MM.1S (cell line): ENCODE data around the gene KCTD6.
A peak's percentile ranks its signal among the peaks of the same experiment; 100 is the strongest.

Experiments used
- DNase-seq: peaks from one replicate; pipeline ENCODE4 v3.0.0-alpha.2; 2015
- H2AFZ ChIP-seq: fragments of 300-600 bp; sonication (generic); 2 replicates; pipeline ENCODE4 v1.6.0; 2016; ENCODE audit warnings: antibody characterized with exemption, low read length
- H3F3A ChIP-seq: fragments of 300-600 bp; sonication (generic); 2 replicates; pipeline ENCODE4 v1.6.1; 2016; ENCODE audit warnings: mild to moderate bottlenecking, antibody characterized with exemption, low read length, moderate library complexity, mixed read lengths; ENCODE audit not compliant: insufficient read depth
- H3K27ac ChIP-seq: fragments of 300-600 bp; sonication (generic); 2 replicates; pipeline ENCODE4 v1.5.1; 2016; ENCODE audit warnings: mild to moderate bottlenecking, low read length
- H3K27me3 ChIP-seq: fragments of 300-600 bp; sonication (generic); replicated peaks from 2 replicates; pipeline ENCODE4 v1.6.0; 2016; ENCODE audit warnings: low read length; ENCODE audit not compliant: insufficient read depth
- H3K36me3 ChIP-seq: fragments of 300-600 bp; sonication (generic); replicated peaks from 2 replicates; pipeline ENCODE4 v1.6.1; 2016; ENCODE audit warnings: mild to moderate bottlenecking, low read length, mixed read lengths; ENCODE audit not compliant: insufficient read depth
- H3K4me1 ChIP-seq: fragments of 300-600 bp; sonication (generic); 2 replicates; pipeline ENCODE4 v1.6.1; 2016; ENCODE audit warnings: low read length, mixed read lengths
- H3K4me2 ChIP-seq: fragments of 300-600 bp; sonication (generic); 2 replicates; pipeline ENCODE4 v1.6.0; 2016; ENCODE audit warnings: low read depth, low read length
- H3K4me3 ChIP-seq: fragments of 300-600 bp; sonication (generic); 2 replicates; pipeline ENCODE4 v1.5.1; 2016; ENCODE audit warnings: low read length, mixed read lengths
- H3K79me2 ChIP-seq: fragments of 300-600 bp; sonication (generic); 2 replicates; pipeline ENCODE4 v1.6.1; 2016; ENCODE audit warnings: mixed run types, low read length, mixed read lengths
- H3K9ac ChIP-seq: fragments of 300-600 bp; sonication (generic); 2 replicates; pipeline ENCODE4 v1.6.1; 2016; ENCODE audit warnings: low read length, mixed read lengths
- H3K9me2 ChIP-seq: fragments of 300-600 bp; sonication (generic); replicated peaks from 2 replicates; pipeline ENCODE4 v1.6.1; 2016; ENCODE audit warnings: mild to moderate bottlenecking, low read length, mixed read lengths; ENCODE audit not compliant: insufficient read depth
- H3K9me3 ChIP-seq: fragments of 300-600 bp; sonication (generic); replicated peaks from 2 replicates; pipeline ENCODE4 v1.6.1; 2016; ENCODE audit warnings: mild to moderate bottlenecking, low read length, mixed read lengths; ENCODE audit not compliant: insufficient read depth
- H4K20me1 ChIP-seq: fragments of 300-600 bp; sonication (generic); 2 replicates; pipeline ENCODE4 v1.6.1; 2016; ENCODE audit warnings: mild to moderate bottlenecking, low read length, moderate library complexity, mixed read lengths; ENCODE audit not compliant: insufficient read depth
- EZH2 ChIP-seq: fragments of 300-600 bp; sonication (generic); optimal IDR thresholded peaks from 2 replicates; pipeline ENCODE3; 2017; ENCODE audit warnings: low read depth, mild to moderate bottlenecking, antibody characterized with exemption, low read length, mixed read lengths
- EZH2phosphoT487 ChIP-seq: fragments of 300-600 bp; sonication (generic); IDR thresholded peaks from 2 replicates; pipeline ENCODE4 v1.6.1; 2018; ENCODE audit warnings: antibody characterized with exemption, low read length
- TF ChIP-seq, protein P1 (sequence below): fragments of 300-600 bp; sonication (generic); IDR thresholded peaks from 2 replicates; pipeline ENCODE4 v1.5.1; 2016; ENCODE audit warnings: antibody characterized with exemption, low read length, mixed read lengths

KCTD6 gene

DNA sequence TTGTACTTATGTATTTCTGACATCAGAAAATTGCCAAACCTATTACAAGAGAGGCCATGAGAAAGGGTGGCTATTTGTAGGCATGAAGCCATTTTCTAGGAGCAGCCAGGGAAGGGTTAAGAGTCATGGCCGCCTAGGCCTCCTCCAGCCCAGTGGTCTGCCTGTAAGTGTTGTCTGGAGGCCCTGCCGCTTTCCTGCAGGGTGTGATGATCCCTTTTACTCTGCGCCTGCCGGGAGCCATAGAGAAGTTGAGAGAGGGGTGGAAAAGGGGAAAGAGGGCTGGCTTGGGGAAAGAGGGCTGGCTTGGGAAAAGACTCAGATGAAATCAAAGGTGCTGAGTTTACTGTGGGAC lies 29.1 kb upstream of the KCTD6 start:
- H3K79me2 ChIP-seq: no peaks in the 10 kb centered on the region
- no peak overlapping the region for H3K4me2 ChIP-seq
- no peaks in the 10 kb centered on the region for H3K9me3 ChIP-seq
- H3K36me3 ChIP-seq: no peaks in the 10 kb centered on the region
- no peaks in the 10 kb centered on the region for H3K27me3 ChIP-seq
- no peak overlapping the region for H3K9ac ChIP-seq
- no peaks in the 10 kb centered on the region for H3K9me2 ChIP-seq
- H3K27ac ChIP-seq: no peak overlapping the region
- H4K20me1 ChIP-seq: no peaks in the 10 kb centered on the region
- H3K4me3 ChIP-seq: no peak overlapping the region
- no peak for DNase-seq
- no peaks in the 10 kb centered on the region for H3F3A ChIP-seq
- H3K4me1 ChIP-seq: no peaks in the 10 kb centered on the region
- no peak overlapping the region for H2AFZ ChIP-seq
- TF ChIP-seq EZH2: no peak
- TF ChIP-seq, protein P1, sequence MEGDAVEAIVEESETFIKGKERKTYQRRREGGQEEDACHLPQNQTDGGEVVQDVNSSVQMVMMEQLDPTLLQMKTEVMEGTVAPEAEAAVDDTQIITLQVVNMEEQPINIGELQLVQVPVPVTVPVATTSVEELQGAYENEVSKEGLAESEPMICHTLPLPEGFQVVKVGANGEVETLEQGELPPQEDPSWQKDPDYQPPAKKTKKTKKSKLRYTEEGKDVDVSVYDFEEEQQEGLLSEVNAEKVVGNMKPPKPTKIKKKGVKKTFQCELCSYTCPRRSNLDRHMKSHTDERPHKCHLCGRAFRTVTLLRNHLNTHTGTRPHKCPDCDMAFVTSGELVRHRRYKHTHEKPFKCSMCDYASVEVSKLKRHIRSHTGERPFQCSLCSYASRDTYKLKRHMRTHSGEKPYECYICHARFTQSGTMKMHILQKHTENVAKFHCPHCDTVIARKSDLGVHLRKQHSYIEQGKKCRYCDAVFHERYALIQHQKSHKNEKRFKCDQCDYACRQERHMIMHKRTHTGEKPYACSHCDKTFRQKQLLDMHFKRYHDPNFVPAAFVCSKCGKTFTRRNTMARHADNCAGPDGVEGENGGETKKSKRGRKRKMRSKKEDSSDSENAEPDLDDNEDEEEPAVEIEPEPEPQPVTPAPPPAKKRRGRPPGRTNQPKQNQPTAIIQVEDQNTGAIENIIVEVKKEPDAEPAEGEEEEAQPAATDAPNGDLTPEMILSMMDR: no peak
- TF ChIP-seq EZH2phosphoT487: no peak

DNA sequence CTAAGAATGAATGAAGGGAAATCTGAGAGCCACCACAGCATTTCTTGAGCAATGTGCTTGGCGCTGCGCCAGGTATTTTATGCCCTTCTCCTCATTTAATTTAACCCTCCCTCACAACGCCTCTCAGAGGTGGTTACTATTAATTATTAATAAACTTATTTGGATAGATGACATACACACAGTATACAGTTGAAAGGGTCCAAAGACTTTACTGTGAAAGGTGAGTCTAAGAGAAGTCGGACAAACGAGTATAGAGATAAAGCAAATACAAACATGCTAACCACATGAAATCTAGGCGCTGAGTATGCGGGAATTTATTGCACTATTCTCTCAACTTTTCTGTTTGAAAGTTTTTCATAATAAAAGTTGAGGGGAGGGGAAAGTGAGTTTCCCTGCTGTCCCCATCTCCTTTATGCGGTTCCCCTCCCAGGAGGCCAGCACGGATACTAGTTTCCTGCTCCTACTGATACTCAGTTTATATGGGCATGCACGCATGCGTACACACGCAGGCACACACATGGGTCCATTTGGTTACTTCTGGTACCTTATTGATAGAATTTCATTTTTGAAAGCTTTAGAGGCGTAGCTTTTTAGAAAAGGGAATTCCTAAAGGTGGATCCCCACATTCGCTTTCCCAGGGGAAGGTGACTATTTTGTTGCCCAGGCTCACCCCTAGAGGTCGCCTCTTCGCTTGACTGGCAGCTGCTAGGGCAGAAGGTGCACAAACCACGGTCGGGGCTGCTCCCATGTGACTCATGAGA lies 28.5 kb upstream of the KCTD6 start:
- no peak for TF ChIP-seq EZH2
- TF ChIP-seq, protein P1: peak; percentile 93
- no peak overlapping the region for H2AFZ ChIP-seq
- H3K4me1 ChIP-seq: no peaks in the 10 kb centered on the region
- no peaks in the 10 kb centered on the region for H4K20me1 ChIP-seq
- H3K4me3 ChIP-seq: no peak overlapping the region
- H3F3A ChIP-seq: no peaks in the 10 kb centered on the region
- peak; percentile 75 for DNase-seq
- H3K9me3 ChIP-seq: no peaks in the 10 kb centered on the region
- H3K4me2 ChIP-seq: peak overlapping the region; percentile 45; the same call in 1 of the 2 replicates
- H3K9me2 ChIP-seq: no peaks in the 10 kb centered on the region
- no peaks in the 10 kb centered on the region for H3K36me3 ChIP-seq
- no peak overlapping the region for H3K9ac ChIP-seq
- H3K79me2 ChIP-seq: no peaks in the 10 kb centered on the region
- no peaks in the 10 kb centered on the region for H3K27me3 ChIP-seq
- no peak overlapping the region for H3K27ac ChIP-seq

DNA sequence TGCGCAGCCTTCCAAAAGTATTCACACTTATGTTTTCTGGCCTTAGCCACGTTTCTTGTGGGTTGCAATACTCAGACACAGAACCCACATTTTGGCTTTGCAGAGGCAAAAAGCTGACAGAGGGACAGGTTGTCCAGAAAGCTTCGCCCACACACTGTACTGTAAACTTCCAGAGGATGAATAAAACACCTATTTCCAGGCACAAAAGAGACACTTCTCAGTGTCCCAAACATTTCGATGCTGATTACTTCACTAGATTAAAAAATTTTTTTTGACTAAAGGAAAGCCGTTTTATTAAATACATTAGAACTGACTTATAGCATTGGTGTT lies 28.0 kb upstream of the KCTD6 start:
- no peaks in the 10 kb centered on the region for H3K36me3 ChIP-seq
- no peak overlapping the region for H3K27ac ChIP-seq
- H3K79me2 ChIP-seq: no peaks in the 10 kb centered on the region
- no peaks in the 10 kb centered on the region for H3K4me1 ChIP-seq
- TF ChIP-seq, protein P1: no peak
- TF ChIP-seq EZH2: no peak
- no peak for TF ChIP-seq EZH2phosphoT487
- H3K9ac ChIP-seq: no peak overlapping the region
- no peaks in the 10 kb centered on the region for H3K27me3 ChIP-seq
- DNase-seq: no peak
- no peak overlapping the region for H3K4me3 ChIP-seq
- no peaks in the 10 kb centered on the region for H3K9me2 ChIP-seq
- H3F3A ChIP-seq: no peaks in the 10 kb centered on the region
- H2AFZ ChIP-seq: no peak overlapping the region
- no peaks in the 10 kb centered on the region for H3K9me3 ChIP-seq
- no peaks in the 10 kb centered on the region for H4K20me1 ChIP-seq
- peak overlapping the region; percentile 45; the same call in 1 of the 2 replicates for H3K4me2 ChIP-seq
